H1 (cell line): ENCODE results near the gene KANTR. TPM values are rescaled to one million over a fixed set of nuclear protein-coding genes. Genes with fewer than 3 reads are reported as not detected.
A peak's percentile ranks its signal among the peaks of the same experiment; 100 is the strongest.

ENCODE experiments used
- CTCF ChIA-PET: fragments of 300-600 bp; sonication (Branson Sonifier 250); formaldehyde crosslinking; loops from one replicate; lab custom pipeline; 2021; ENCODE audit not compliant: partially characterized antibody; lab: Charles Lee
- POLR2A ChIA-PET: fragments of 300-600 bp; sonication (Branson Sonifier 250); formaldehyde crosslinking; loops from one replicate; lab custom pipeline; 2021; ENCODE audit warnings: inconsistent platforms; ENCODE audit not compliant: partially characterized antibody; lab: Charles Lee
- DNase-seq, 2 experiments: peaks; one replicate each; pipeline versions ENCODE4 v3.0.0 to v3.0.0-alpha.2; 2010 to 2022; ENCODE audit warnings: low spot score in 2 of 2, low read depth in 1 of 2, mixed read lengths in 1 of 2
- FAIRE-seq: peaks from 2 replicates; lab custom pipeline; 2011; peaks lifted over from hg19 to GRCh38; lab: Jason Lieb, UNC
- H2AFZ ChIP-seq: 2 replicates; pipeline ENCODE4 v1.8.1; 2012; ENCODE audit warnings: low read length, inconsistent platforms
- H2AK5ac ChIP-seq: 2 replicates; pipeline ENCODE4 v1.6.1; 2013; ENCODE audit warnings: low read depth, low read length
- H2BK120ac ChIP-seq: replicated peaks from 2 replicates; pipeline ENCODE3; 2013; ENCODE audit warnings: low read depth, low read length, inconsistent platforms
- H2BK12ac ChIP-seq: 2 replicates; pipeline ENCODE4 v1.6.1; 2013; ENCODE audit warnings: low read depth, low read length
- H2BK15ac ChIP-seq: 2 replicates; pipeline ENCODE4 v1.6.1; 2013; ENCODE audit warnings: low read length
- H2BK20ac ChIP-seq: 2 replicates; pipeline ENCODE4 v1.6.1; 2013; ENCODE audit warnings: low read length
- H2BK5ac ChIP-seq: 2 replicates; pipeline ENCODE4 v1.6.1; 2013; ENCODE audit warnings: low read depth, low read length
- H3K14ac ChIP-seq: 2 replicates; pipeline ENCODE4 v1.6.1; 2013; ENCODE audit warnings: inconsistent platforms; ENCODE audit not compliant: insufficient read length
- H3K18ac ChIP-seq: 2 replicates; pipeline ENCODE4 v1.6.1; 2013; ENCODE audit warnings: low read length; ENCODE audit errors: extremely low read depth
- H3K23ac ChIP-seq: 2 replicates; pipeline ENCODE4 v1.6.1; 2013; ENCODE audit warnings: inconsistent platforms; ENCODE audit not compliant: insufficient read length
- H3K23me2 ChIP-seq: 2 replicates; pipeline ENCODE4 v1.6.1; 2013; ENCODE audit warnings: low read depth, low read length
- H3K27ac ChIP-seq: 2 replicates; pipeline ENCODE4 v1.6.1; 2011; ENCODE audit warnings: low read depth, low read length, inconsistent platforms
- H3K27me3 ChIP-seq, 4 experiments: replicated peaks in 1 of 4; 1 replicate in 1 of 4; 2 replicates in 3 of 4; pipeline versions ENCODE4 v1.6.1 to v1.8.1; 2011 to 2013; ENCODE audit warnings: low read length in 3 of 4, mild to moderate bottlenecking in 3 of 4, inconsistent platforms in 2 of 4, mixed read lengths in 2 of 4, moderate library complexity in 1 of 4; ENCODE audit not compliant: control insufficient read depth in 3 of 4, insufficient read depth in 3 of 4; ENCODE audit errors: extremely low read depth in 1 of 4
- H3K36me3 ChIP-seq, 4 experiments: 2 replicates each; pipeline versions ENCODE4 v1.6.1 to v1.8.1; 2011 to 2013; ENCODE audit warnings: mild to moderate bottlenecking in 4 of 4, low read length in 3 of 4, moderate library complexity in 2 of 4, control low read depth in 1 of 4, inconsistent platforms in 1 of 4; ENCODE audit not compliant: insufficient read depth in 4 of 4, control insufficient read depth in 2 of 4
- H3K4ac ChIP-seq: replicated peaks from 2 replicates; pipeline ENCODE3; 2013; ENCODE audit warnings: low read length, low read depth, mixed read lengths, inconsistent platforms; ENCODE audit not compliant: insufficient read length
- H3K4me1 ChIP-seq, 4 experiments: replicated peaks in 1 of 4; 1 replicate in 1 of 4; 2 replicates in 3 of 4; pipeline versions ENCODE4 v1.6.1 to v1.8.1; 2011 to 2013; ENCODE audit warnings: low read length in 3 of 4, inconsistent platforms in 2 of 4, mixed read lengths in 1 of 4; ENCODE audit not compliant: insufficient read depth in 4 of 4, control insufficient read depth in 3 of 4
- H3K4me2 ChIP-seq, 2 experiments: 2 replicates each; pipeline versions ENCODE4 v1.6.1 to v1.8.1; 2011 to 2013; ENCODE audit warnings: low read depth in 2 of 2, low read length in 2 of 2, control low read depth in 1 of 2, inconsistent platforms in 1 of 2, mild to moderate bottlenecking in 1 of 2; ENCODE audit not compliant: insufficient read depth in 1 of 2
- H3K4me3 ChIP-seq, 4 experiments: fragments of 200-600, 300-600 bp in 1 of 4; sonication (generic), shearing (Covaris generic), sonication (Bioruptor Twin) in 1 of 4; 2 replicates each; pipeline versions ENCODE4 v1.5.1 to v1.8.1; 2011 to 2016; ENCODE audit warnings: low read length in 4 of 4, low read depth in 3 of 4, control low read depth in 2 of 4, inconsistent platforms in 2 of 4, mild to moderate bottlenecking in 2 of 4, mixed read lengths in 1 of 4, moderate library complexity in 1 of 4; ENCODE audit not compliant: insufficient read depth in 2 of 4; ENCODE audit errors: extremely low read depth in 1 of 4
- H3K56ac ChIP-seq: replicated peaks from 2 replicates; pipeline ENCODE3; 2013; ENCODE audit warnings: low read depth, mild to moderate bottlenecking, mixed read lengths, low read length, inconsistent platforms; ENCODE audit not compliant: insufficient read length
- H3K79me1 ChIP-seq: 2 replicates; pipeline ENCODE4 v1.6.1; 2013; ENCODE audit warnings: low read depth, low read length, control low read depth
- H3K79me2 ChIP-seq, 2 experiments: 2 replicates each; pipeline versions ENCODE4 v1.6.1 to v1.8.1; 2012 to 2013; ENCODE audit warnings: low read length in 2 of 2, mild to moderate bottlenecking in 2 of 2, inconsistent platforms in 1 of 2; ENCODE audit not compliant: insufficient read depth in 2 of 2, control insufficient read depth in 1 of 2
- H3K9ac ChIP-seq, 4 experiments: replicated peaks in 1 of 4; 1 replicate in 1 of 4; 2 replicates in 3 of 4; pipeline versions ENCODE4 v1.6.1 to v1.8.1; 2011 to 2013; ENCODE audit warnings: low read depth in 3 of 4, low read length in 3 of 4, control low read depth in 2 of 4, mild to moderate bottlenecking in 2 of 4, moderate library complexity in 2 of 4, inconsistent platforms in 1 of 4; ENCODE audit errors: extremely low read depth in 1 of 4
- H3K9me3 ChIP-seq, 2 experiments: 2 replicates each; pipeline versions ENCODE4 v1.6.1 to v1.8.1; 2012 to 2013; ENCODE audit warnings: mild to moderate bottlenecking in 2 of 2, moderate library complexity in 2 of 2, control low read depth in 1 of 2, inconsistent platforms in 1 of 2, low read depth in 1 of 2, low read length in 1 of 2, mixed read lengths in 1 of 2; ENCODE audit not compliant: insufficient read depth in 2 of 2
- H4K20me1 ChIP-seq, 2 experiments: replicated peaks in 1 of 2; 2 replicates each; pipeline versions ENCODE3 to v1.8.1; 2011 to 2013; ENCODE audit warnings: inconsistent platforms in 2 of 2, low read length in 2 of 2, mild to moderate bottlenecking in 1 of 2; ENCODE audit not compliant: insufficient read depth in 2 of 2, control insufficient read depth in 1 of 2
- H4K5ac ChIP-seq: 2 replicates; pipeline ENCODE4 v1.6.1; 2013; ENCODE audit warnings: low read length, low read depth, mixed read lengths, inconsistent platforms; ENCODE audit not compliant: insufficient read length
- H4K8ac ChIP-seq: 2 replicates; pipeline ENCODE4 v1.8.0; 2013; ENCODE audit warnings: mild to moderate bottlenecking, moderate library complexity, low read length, inconsistent platforms; ENCODE audit not compliant: insufficient read depth; ENCODE audit errors: extremely low read depth
- H4K91ac ChIP-seq: replicated peaks from 2 replicates; pipeline ENCODE3; 2013; ENCODE audit warnings: low read length, mixed read lengths, inconsistent platforms; ENCODE audit not compliant: insufficient read length
- CREB1 ChIP-seq: IDR thresholded peaks from 2 replicates; pipeline ENCODE4 v1.6.1; 2012; ENCODE audit warnings: inconsistent platforms
- E2F6 ChIP-seq: IDR thresholded peaks from 2 replicates; pipeline ENCODE4 v1.6.1; 2012; ENCODE audit warnings: inconsistent platforms
- EP300 ChIP-seq, 2 experiments: IDR thresholded peaks; 1 replicate in 1 of 2; 2 replicates in 1 of 2; pipeline ENCODE4 v1.6.1; 2011 to 2012; ENCODE audit warnings: low read depth in 2 of 2, low read length in 2 of 2, mild to moderate bottlenecking in 2 of 2, borderline replicate concordance in 1 of 2, inconsistent platforms in 1 of 2, moderate library complexity in 1 of 2
- JUN ChIP-seq: IDR thresholded peaks from 2 replicates; pipeline ENCODE4 v1.6.1; 2011; ENCODE audit warnings: low read depth, mild to moderate bottlenecking, improper control_type of control experiment, low read length
- MAX ChIP-seq: IDR thresholded peaks from 2 replicates; pipeline ENCODE4 v1.6.1; 2012; ENCODE audit warnings: inconsistent platforms
- POLR2AphosphoS5 ChIP-seq: IDR thresholded peaks from 2 replicates; pipeline ENCODE4 v1.6.1; 2011; ENCODE audit warnings: low read depth, low read length
- RBBP5 ChIP-seq: IDR thresholded peaks from 2 replicates; pipeline ENCODE4 v1.7.1; 2012; ENCODE audit warnings: low read depth, mild to moderate bottlenecking, inconsistent platforms, low read length, moderate library complexity, borderline replicate concordance
- SIX5 ChIP-seq: IDR thresholded peaks from 2 replicates; pipeline ENCODE4 v1.6.1; 2011; ENCODE audit warnings: mild to moderate bottlenecking, low read depth, low read length
- SP1 ChIP-seq: IDR thresholded peaks from 2 replicates; pipeline ENCODE4 v1.6.1; 2011; ENCODE audit warnings: low read depth, low read length
- SP2 ChIP-seq: IDR thresholded peaks from 2 replicates; pipeline ENCODE4 v1.6.1; 2012; ENCODE audit warnings: mild to moderate bottlenecking, low read length, inconsistent platforms
- SP4 ChIP-seq: IDR thresholded peaks from 2 replicates; pipeline ENCODE4 v1.6.1; 2012; ENCODE audit warnings: low read length, inconsistent platforms
- TBP ChIP-seq: IDR thresholded peaks from 2 replicates; pipeline ENCODE4 v1.6.1; 2011; ENCODE audit warnings: low read depth, low read length, improper control_type of control experiment
- WGBS, 2 experiments: shearing (Covaris generic) in 1 of 2; methylation state at CpG; one replicate each; pipeline versions ENCODE4 v1.1.6 to v1.1.7; 2013 to 2015; ENCODE audit warnings: low lambda C conversion rate in 2 of 2, mixed read lengths in 2 of 2, inconsistent platforms in 1 of 2, low coverage in 1 of 2, missing lambda C conversion rate in 1 of 2; ENCODE audit not compliant: insufficient replicate concordance in 2 of 2, insufficient coverage in 1 of 2, insufficient read length in 1 of 2; ENCODE audit errors: extremely low coverage in 1 of 2, missing lambda C conversion rate in 1 of 2; 5-methylcytosine and 5-hydroxymethylcytosine counted together
- polyA plus RNA-seq, 7 experiments: library from polyadenylated mRNA; depleted of rRNA in 3 of 7; stranded (reverse) in 5 of 7; unstranded in 2 of 7; fragments of >200 nt in 5 of 7; fragments of 200-250 nt in 2 of 7; gene quantifications; 1 replicate in 5 of 7; 2 replicates in 1 of 7; 4 replicates in 1 of 7; pipeline versions ENCODE4 v1.2.1 to v1.2.3, GENCODE V29; 2011 to 2013; ENCODE audit warnings: missing spikeins in 2 of 7, mixed read lengths in 2 of 7
- total RNA-seq: library from RNA; stranded (reverse); fragmentation: NEBNext Ultra II Directional; extraction: Animal tissue kit (Norgen Biotek cat#: 25700); gene quantifications from 2 replicates; pipeline ENCODE4 v1.2.1, GENCODE V29; 2021
- TF ChIP-seq, protein P1 (sequence below): IDR thresholded peaks from 2 replicates; pipeline ENCODE4 v1.6.1; 2011; ENCODE audit warnings: low read length, improper control_type of control experiment

Gene KANTR
- total and polyA plus RNA-seq, 2 of the 8 experiments (the other 6 are each of a cell fraction or from before 2014, with no cell fraction given): 7.7 to 9.5 TPM

DNA sequence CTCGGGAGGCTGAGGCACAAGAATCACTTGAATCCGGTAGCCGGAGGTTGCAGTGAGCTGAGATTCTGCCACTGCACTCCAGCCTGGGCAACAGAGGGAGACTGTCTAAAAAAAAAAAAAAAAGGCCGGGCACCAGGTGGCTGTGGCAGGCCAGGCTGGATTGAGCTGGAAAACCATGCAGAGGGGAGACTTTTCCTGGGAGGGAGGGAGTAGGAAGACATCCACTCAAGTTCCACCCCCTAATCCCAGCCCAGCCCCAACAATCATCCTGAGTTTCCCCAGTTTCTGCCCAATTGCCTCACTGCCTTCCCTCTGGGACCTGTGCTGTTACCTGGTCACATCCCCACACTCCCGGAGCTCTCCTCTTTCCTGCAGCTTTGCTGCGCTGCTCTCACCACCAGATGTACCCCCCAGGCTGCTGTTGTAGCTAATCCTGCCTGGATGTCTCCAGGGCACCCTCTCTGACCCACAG, 20.8 kb upstream of the KANTR start:
- Histone ChIP-seq H2BK12ac (no peak overlapping the region), H2BK20ac (no peak overlapping the region), H3K36me3 (no peaks in the 10 kb centered on the region), H3K4ac (no peak overlapping the region), H2AFZ (no peak overlapping the region), H3K4me2 (peak overlapping the region in 1 of 2 experiments; percentile 7; a peak in 2 of 4 replicates), H3K27me3 (no peaks in the 10 kb centered on the region), H4K91ac (no peak overlapping the region), H3K27ac (no peak overlapping the region), H4K8ac (no peak overlapping the region), H2AK5ac (no peak overlapping the region), H3K79me2 (no peaks in the 10 kb centered on the region), H3K9ac (no peak overlapping the region), H3K4me1 (peaks cover 0 to 5% (median 1%) of the 10 kb centered on the region in 4 experiments; a peak in 2 of 7 replicates), H2BK5ac (no peak overlapping the region), H2BK120ac (no peak overlapping the region), H4K20me1 (no peaks in the 10 kb centered on the region), H3K14ac (no peak overlapping the region), H3K9me3 (no peaks in the 10 kb centered on the region), H4K5ac (no peak overlapping the region), H3K4me3 (no peak overlapping the region), H2BK15ac (no peak overlapping the region), H3K23ac (no peak overlapping the region), H3K18ac (no peak overlapping the region), H3K56ac (no peak overlapping the region), H3K79me1 (no peaks in the 10 kb centered on the region), H3K23me2 (peaks cover 3% of the 10 kb centered on the region; the same call in 1 of the 2 replicates)
- POLR2A ChIA-PET: interaction anchor here (0.8 to 2.0 kb wide), 2 partner anchors 9 to 16 kb away, joined by 3 to 12 read pairs; partner anchors contain the start of gene TSPYL2
- DNase-seq (no peak), FAIRE-seq (no peak)
- 72% methylated on average over 5 of the region's 6 CpGs; no CpG with 5 or more reads in 1 of the 2 experiments for WGBS, 2 experiments
- CTCF ChIA-PET: interaction anchor here (0.8 to 1.4 kb wide), 3 partner anchors 13 to 18 kb away, joined by 3 to 4 read pairs (median 4); no protein-coding TSS in a partner anchor
- no peak for TF ChIP-seq MAX
- TF ChIP-seq SP4: no peak
- TF ChIP-seq CREB1: no peak
- TF ChIP-seq E2F6: no peak
- no peak for TF ChIP-seq EP300 (IDR thresholded peaks at IDR 0.05; ENCODE audit: borderline replicate concordance in 1 of 2, low read depth in 2 of 2, low read length in 2 of 2)
- TF ChIP-seq SIX5: no peak
- TF ChIP-seq TBP: no peak
- TF ChIP-seq JUN: no peak
- no peak for TF ChIP-seq SP1
- TF ChIP-seq, protein P1, sequence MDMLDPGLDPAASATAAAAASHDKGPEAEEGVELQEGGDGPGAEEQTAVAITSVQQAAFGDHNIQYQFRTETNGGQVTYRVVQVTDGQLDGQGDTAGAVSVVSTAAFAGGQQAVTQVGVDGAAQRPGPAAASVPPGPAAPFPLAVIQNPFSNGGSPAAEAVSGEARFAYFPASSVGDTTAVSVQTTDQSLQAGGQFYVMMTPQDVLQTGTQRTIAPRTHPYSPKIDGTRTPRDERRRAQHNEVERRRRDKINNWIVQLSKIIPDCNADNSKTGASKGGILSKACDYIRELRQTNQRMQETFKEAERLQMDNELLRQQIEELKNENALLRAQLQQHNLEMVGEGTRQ: no peak
- no peak for TF ChIP-seq POLR2AphosphoS5
- TF ChIP-seq SP2: no peak
- no peak for TF ChIP-seq RBBP5
